Measurements from ENCODE around the gene CROCC2.
A peak's percentile ranks its signal among the peaks of the same experiment; 100 is the strongest.

CROCC2 gene

DNA sequence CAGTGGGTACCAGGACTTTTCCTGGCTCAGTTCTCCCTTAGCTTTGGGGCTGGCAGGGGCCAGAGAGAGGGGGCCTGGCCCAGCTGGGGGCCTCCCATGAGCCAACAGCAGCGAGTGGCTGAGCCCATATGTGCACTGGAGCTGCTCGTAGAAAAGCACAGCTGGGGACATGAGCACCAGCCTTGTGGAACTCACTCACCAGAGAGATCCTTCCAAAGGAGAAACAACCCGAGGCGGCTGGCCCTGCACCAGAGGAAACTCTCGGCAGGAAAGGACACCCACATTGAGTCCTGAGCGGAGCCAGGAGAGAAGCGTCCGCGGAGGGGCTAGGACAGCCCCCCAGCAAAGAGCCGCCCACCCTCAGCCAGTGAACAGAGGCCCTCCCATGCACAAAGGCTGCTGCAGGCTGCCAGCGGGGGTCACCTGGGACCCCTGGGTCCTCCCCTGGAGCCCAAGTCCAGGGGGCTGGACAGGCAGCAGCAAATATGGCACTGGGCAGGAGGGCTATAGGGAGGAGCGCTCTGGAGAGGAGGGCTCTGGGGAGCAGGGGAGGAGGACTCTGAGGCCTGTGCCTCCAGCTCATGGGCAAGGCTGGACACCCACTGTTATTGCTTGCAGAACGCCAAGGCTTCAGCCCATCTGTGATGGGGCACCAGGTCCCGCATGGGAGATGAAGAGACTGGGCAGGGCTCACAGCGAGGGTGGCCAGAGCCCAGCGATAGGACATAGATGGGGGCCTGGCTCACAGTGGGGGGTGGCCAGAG lies 50.2 kb downstream of the CROCC2 start:
- no peak for DNase-seq (ENCODE audit: low spot score)

DNA sequence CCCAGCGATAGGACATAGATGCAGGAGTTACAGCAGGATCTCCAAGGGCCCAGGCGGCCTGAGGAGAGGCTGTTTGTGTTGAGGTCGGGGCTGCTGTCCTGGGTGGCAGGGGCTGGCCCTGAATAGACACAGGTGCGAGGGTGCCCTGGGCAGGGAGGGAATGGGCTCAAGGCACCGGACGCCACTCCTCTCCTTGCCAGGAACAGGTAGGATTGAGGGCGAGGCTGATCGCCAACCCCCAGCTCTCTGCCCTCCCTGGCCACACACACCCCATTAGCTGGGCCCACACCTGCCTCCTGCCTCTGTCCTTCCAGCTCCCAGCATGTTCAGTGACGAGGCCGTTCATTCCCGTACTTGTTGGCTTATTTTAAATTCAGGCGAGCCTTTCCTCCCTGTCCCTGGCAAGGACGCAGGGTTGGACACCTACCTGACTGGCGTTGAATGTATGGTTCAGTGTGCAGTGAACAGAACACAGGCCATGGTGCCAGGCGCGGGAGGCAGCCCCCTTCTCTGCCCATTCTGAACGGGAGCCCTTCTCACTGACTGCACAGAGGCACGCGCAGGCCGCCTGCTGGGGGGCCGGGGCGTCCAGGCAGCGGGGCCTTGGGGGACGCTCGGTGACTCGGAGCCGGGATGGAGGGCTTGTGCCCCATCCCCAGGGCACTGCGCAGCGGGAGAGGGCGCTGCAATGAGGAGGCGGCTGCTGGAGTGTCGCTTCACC lies 51.0 kb downstream of the CROCC2 start:
- peak; percentile 15 for DNase-seq (ENCODE audit: low spot score)

DNA sequence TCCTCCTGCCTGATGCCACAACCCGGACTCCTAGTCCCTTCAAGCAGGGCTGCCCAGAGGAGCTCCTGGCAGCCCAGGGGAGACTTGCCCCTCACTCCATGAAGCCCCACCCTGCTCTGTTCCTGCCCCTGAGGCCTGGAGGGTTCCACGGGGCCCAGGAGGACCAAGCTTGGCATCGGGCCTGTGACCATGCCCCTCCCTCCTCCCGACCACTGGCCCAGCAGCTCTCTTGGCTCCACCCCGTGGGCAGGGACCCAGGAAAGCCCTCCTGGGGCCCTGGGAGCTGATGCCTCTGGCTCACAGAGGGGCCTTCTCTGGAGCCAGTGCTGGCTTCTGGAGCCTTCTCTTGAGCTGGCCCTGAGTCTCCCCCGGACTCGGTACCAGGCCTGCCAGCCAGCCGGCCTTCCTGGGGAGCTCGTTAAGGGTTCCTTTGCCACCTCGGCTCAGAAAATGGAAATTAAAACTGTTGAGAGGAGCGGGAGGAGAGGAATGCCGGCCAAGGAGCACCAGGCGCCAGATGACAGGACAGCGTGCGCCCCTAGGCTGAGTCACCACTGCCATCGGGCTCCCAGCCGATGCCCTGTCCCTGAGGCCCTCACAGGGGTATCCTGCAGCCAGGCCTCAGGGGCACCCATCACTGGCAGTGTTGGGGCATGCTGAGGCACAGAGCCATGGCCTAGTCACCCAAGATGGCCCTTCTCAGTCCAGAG lies 51.7 kb downstream of the CROCC2 start:
- DNase-seq (ENCODE audit: low spot score), result peak; percentile 25

DNA sequence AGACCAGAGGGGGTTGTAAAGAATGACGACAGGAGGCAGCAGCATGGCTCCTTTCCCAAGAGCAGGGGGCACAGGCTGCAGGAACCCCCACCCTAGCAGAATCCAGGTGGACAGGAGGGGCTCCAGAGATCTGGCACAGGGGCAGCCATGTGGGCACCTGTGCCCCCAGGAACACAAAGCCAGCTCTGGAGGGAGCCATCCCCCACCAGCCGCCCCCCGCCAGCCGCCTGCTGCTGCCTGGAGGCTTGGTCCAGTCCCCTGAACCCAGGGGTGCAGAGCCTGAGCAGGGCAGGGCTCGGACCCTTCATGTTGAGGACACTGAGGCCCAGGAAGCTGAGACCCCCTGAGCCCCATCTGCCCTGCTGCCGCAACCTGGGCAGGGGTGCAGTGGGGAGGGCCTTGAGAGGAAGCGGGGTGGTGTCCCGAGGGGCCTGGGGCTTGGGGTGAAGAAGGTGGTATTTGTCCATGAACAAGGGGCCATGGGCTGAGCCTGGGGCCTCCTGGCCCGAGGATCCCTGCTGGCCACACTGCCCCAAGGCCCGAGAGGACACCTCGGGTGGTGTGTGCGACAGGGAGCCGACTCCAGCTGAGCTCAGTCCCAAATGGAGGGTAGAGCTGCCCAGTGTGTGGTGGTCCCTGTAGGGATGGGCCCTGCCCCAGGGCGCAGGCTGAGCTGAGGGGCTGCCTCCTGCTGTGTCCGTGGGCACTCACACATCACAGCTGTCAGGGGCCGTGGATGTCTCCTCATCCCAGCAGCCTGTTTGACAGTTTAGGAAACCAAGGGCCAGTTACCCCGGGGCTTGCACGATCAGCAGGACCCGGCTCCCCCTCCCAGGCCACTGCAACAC lies 52.5 kb downstream of the CROCC2 start:
- no peak for DNase-seq (ENCODE audit: low spot score)

DNA sequence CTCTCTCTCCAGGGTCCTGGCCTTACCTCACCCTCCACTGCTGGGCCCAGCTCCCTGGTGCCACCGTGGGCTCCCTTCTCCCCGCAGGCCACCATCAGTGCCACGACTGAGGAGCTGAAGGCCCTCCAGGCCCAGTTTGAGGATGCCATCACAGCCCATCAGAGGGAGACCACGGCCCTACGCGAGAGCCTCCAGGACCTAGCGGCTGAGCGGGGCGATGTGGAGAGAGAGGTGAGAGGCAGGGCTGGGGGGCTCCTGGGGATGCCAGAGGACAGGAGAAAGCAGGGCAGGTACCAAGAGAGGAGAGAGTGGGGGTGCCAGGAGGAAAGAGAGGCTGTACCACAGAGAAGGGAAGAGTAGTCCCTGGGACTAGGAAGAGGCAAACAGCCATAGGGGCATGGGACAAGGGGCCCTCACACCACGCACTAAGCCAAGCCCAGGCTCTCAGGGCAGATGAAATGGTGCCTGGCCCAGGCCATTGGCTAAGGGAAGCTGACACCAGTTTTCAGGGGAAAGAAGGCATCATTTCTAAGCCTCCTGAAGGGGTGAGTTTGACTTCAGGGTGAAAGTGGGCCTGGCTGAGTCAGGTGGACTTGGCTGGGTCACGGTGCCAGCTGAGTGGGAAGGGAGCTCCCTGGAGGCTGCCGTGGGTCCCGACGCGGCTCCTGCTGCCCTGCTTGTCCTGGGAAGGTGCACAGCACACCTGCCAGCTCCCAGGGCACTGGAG lies 53.2 kb downstream of the CROCC2 start:
- no peak for DNase-seq (ENCODE audit: low spot score)

DNA sequence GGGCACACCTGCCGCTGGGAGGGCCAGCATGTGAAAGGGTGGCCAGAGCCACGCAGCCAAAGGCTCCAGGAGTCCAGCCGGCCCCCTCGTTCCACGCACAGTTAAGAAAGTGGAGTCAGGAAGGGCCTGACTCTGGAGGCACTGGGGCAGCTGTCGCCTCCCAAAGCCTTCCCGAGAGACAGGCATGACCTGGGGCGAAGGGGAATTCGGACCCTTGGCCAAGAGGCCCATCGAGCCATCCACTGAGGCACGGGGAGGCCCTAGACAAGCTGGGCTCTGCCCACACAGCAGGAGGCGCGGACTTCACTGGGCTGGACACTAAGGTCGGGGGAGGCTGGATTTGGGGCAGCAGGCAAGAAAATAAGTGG lies 53.8 kb downstream of the CROCC2 start:
- DNase-seq (ENCODE audit: low spot score), result no peak

DNA sequence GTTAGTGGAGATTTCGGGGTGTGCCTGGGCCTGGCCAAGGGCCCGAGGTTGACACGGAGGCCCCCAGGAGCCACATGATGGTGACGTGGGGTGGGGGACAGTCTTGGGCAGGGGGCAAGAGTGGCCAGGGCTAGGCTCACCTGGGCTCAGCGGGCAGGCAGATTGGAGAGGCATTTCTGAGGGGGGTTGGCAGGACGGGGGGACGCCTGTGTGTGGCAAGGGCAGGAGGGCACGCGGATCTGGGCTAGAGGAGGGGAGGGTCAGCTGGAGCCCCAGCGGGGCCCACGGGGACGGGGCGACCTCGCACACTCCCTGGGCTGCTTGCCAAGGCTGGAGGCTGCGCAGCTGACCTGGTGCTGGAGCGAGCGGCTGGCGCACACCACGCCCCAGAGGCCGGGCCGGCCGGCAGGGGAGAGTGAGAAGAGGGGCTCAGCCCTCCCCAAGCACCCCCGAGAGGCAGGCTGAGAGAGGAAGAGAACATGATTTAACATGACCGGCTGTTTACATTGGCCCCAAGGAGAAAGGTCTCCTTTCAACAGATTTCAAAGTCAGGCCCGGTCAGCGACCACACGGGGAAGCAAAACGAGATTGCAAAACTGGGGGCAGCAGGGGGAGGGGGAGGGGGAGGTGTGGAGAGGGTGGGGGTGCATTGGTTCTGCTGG lies 54.3 kb downstream of the CROCC2 start:
- DNase-seq (ENCODE audit: low spot score), result no peak

DNA sequence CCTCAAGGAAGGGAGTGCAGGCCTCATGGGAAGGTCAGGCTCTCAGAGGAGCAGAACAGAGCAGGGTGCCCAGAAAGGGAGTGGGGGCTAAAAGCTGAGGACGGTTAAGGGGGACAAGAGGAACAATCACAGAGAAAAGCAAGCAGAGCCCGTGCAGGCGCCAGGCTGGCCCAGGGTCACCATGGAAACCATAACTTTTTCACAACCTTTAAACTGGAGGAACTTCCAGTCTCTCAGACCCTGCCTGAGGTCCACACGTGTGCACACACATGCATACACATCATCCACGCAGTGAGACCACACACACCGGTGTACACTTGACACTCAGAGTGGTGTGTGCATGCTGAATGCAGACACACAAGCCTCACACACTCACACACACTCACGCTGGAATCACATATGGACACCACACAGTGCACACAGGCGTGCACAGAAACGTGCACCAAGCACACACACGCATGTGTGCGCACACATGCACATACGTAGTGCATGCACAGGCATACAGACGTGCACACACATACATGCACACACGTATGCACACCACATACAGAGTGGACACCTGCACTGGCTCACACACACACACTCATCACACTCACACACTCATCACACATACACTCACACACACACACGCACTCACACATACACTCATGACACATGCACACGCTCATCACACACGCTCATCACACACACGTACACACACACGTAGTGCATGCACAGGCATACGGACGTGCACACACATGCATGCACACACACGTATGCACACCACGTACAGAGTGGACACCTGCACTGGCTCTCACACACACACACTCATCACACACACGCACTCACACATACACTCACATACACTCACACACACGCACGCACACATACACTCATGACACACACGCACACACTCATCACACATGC lies 55.1 kb downstream of the CROCC2 start:
- DNase-seq (ENCODE audit: low spot score), result no peak

DNA sequence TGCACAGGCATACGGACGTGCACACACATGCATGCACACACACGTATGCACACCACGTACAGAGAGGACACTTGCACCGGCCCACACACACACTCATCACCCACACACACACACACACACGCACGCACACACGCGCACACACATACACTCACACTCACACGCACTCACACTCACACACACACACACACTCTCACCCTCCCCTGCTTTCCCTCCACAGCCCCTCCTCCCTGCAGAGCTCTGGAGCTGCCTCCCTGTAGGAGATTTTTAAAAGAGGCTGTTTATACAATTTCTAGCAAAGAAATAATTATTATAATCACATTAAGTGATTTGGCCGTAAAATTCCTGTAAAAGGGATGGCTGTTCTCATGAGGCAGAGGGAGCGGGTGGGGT lies 55.8 kb downstream of the CROCC2 start:
- no peak for DNase-seq (ENCODE audit: low spot score)

DNA sequence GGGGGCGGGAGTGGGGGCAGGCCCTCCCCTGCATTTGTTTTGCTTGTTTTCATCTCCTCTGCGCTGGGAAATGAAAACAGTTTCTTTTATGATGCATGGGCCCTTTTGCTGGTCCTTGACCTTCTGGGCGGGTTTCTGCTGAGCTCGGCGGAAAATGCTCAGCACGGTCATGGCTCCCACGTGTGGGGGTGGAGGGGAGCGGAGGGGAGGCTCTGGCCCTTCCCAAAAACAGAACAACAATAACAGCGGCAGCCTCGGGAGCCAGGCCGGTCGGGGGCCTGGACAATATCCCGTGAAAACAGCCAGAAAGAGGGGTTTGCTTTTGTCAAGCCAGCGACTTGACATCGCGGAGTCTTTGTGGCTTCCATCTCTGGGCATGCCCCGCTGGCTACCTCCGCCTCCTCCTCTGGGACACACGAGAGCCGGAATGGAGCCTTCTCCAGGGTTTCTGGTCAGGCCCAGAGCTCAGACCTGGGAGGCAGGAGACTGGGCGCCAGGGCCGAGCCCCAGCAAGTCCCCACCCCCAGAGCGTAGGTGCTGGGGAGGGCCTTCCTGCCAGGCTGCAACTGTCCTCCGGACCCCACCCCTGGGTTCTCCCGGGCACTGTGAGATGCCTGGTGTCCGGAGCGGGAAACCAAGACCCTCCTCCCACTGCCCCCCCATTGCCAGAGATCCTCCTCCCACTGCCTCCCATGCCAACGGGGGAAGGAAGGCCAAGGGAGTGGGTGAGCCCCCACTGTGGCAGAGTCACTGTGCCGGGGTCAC lies 56.3 kb downstream of the CROCC2 start:
- no peak for DNase-seq (ENCODE audit: low spot score)

DNA sequence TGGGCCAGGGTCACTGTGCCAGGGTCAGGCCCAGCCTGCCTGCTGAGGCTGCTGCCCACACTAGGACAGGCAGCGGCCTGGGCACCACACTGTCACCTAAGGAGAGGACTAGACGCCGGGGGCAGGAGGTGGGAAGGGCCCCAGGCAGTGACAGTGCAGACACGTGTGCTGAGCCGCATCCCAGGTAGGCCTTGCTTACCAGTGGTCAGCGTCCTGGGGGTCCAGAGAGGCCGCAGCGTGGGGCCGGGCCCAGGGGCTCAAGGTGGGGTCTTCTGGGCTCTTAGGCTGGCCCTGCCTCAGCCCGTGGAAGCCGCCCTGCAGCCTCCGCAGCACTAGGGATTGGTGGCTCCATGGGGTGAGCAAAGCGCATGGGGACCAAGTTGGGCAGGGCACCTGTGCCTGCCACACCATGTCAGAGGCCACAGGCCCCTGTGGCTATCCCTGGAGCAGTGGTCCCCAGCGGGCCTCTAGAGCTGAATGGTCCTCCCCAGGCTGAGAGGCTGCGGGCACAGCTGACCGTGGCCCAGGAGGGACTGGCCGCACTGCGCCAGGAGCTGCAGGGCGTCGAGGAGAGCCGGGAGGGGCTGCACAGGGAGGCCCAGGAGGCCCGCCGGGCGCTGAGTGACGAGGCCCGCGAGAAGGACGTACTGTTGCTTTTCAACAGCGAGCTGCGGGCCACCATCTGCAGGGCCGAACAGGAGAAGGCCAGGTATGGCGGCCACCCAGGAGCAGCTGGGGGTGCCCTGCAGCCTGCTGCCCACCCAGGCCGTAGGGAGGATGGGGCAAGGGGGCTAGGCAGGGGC lies 57.1 kb downstream of the CROCC2 start:
- no peak for DNase-seq (ENCODE audit: low spot score)

DNA sequence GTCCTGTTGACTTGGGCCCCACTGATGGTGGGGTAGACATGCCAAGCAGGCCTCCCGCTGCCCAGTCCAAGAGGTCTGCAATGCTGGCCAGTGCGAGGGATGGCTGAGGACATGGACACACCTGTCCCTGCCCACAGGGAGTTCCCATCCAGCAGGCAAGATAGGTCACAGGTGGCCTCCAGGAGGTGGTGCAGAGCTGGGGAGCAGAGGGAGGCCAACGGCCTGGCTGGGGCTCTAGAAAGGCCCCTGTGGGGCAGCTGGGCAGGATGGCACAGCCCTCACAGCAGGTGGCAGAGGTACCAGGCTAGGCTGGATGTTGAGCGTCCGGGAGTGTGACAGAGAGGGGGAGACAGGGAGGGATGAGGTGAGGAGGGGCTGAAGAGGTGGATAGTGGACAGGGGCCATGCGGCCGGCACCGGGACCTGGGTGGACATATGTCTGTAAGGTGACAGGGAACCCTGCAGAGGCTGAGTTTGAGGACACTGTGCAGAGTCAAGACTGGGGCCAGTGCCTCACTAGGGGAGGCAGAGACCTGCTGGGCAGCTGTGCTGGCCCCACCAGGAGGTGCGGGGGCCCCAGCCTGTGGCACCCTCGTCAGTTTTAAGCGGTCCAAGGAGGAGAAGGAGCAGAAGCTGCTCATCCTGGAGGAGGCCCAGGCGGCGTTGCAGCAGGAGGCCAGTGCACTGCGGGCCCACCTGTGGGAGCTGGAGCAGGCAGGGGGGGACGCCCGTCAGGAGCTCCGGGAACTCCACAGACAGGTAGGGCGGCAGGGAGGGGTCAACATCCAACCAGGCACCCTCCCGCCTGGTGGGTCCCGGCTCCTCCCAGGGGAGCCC lies 58.0 kb downstream of the CROCC2 start:
- no peak for DNase-seq (ENCODE audit: low spot score)

DNA sequence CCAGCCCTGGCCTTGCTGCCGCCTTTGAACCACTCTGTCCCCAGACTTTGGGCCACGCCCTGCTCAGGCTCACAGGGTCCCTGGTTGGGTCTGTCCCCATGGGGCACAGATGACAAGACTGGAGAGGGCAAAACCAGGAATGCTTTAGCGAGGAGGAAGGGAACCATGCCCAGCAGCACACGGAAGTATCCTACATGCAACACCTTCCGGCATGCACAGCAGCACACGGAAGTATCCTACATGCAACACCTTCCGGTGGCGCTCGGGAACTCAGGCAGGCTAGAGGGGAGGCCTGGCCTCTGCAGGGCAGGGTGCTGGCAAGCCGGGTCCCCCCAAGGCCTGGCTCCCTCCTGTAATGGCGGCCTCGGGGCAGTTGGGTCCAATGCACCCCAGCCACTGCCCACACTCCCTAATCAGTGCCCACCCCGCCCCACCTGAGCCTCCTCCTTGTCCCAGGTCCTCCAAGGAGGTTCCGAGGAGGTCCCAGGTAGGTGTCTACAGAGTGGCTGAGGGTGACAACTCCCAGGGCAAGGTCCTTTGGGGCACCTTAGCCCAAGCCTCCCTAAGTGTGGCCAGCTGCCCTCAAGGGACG lies 58.7 kb downstream of the CROCC2 start:
- no peak for DNase-seq (ENCODE audit: low spot score)

DNA sequence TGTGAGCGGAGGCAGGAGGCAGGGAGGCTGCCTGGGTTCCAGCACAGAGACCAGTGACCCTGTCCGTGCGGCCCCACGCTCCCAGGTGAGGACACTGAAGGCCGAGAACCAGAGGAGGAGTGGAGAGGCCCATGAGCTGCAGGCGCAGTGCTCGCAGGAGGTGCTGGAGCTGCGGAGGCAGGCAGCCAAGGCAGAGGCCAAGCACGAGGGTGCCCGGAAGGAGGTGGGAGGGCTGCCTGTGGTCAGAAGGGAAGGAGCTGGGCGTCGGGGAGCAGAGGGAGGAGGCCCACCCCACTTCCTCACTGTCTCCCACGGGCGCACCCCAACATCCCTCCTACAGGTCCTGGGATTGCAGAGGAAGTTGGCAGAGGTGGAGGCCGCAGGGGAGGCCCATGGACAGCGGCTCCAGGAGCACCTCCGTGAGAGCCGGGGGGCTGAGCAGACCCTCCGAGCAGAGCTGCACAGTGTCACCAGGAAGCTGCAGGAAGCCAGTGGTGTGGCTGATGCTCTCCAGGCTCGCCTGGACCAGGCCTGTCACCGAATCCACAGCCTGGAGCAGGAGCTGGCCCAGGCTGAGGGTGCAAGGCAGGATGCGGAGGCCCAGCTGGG lies 59.3 kb downstream of the CROCC2 start:
- DNase-seq (ENCODE audit: low spot score), result no peak

DNA sequence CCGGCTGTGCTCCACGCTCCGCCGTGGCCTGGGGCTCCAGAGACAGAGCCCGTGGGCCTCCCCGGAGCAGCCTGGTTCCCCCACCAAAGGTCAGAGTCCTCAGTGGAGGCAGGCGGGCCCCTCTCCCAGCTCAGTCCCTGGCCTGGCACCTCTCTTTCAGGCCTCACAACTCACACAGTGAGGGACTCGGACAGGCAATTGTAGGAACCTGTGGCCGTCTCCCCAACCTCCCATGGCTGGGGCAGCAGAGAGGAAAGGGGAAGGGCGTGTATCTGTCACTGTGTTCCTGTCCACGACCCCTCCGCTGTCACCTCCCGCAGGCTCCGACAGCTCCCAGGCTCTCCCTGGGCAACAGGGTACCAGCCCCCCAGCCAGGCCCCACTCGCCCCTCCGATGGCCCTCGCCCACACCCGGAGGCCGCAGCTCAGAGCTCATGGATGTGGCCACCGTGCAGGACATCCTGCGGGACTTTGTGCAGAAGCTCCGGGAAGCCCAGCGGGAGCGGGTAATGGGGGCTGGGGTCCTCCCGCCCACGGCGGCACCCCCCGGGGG lies 59.8 kb downstream of the CROCC2 start:
- DNase-seq (ENCODE audit: low spot score), result no peak

DNA sequence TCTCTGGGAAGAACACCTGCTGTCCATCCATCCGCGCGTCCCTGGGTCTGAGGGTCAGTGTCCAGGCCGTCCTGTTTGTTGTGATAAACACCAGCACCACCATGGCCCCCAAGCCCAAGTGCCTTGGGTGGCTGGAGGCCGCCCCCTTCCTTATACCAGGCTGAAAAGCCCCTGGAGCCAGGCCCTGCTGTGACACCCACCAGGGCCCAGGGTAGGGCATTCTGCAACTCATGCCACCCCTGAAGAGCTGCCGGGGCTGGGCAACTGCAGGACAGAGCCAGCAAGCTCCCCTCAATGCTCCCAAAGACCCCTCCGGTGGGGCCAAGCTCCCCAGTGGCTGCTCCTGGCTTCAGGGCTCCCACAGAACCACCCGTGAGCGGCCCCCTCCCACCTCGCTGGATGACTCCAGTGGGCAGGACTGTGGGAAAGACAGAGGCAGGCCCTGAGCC lies 60.3 kb downstream of the CROCC2 start:
- no peak for DNase-seq (ENCODE audit: low spot score)
